ENCODE measurements around the gene GPC2. TPM values are rescaled to one million over a fixed set of nuclear protein-coding genes. Genes with fewer than 3 reads are reported as not detected.

Gene GPC2
- total RNA-seq, 1 experiment from 2014 or later: 17.9 TPM

- CTCF ChIA-PET: no interaction called here
- BruUV-seq (replicated peaks): no TSS peak
- Histone ChIP-seq H3K4me2 (ENCODE audit: low read length) (no peak overlapping the region), H3K79me2 (ENCODE audit: insufficient read depth, low read length) (no peaks in the 10 kb centered on the region), H3K4me3 (replicated peaks in 1 of 2; ENCODE audit: low read depth in 1 of 2, low read length in 2 of 2) (no peak overlapping the region), H3K9me2 (ENCODE audit: insufficient read depth) (no peaks in the 10 kb centered on the region), H3K27me3 (ENCODE audit: insufficient read depth, low read length) (no peaks in the 10 kb centered on the region), H3K36me3 (ENCODE audit: control insufficient read depth in 1 of 2, insufficient read depth in 2 of 2, low read length in 2 of 2) (no peaks in the 10 kb centered on the region), H3K9me3 (ENCODE audit: control insufficient read depth in 1 of 2, insufficient read depth in 1 of 2, low read depth in 1 of 2, low read length in 2 of 2) (no peaks in the 10 kb centered on the region), H3K9ac (ENCODE audit: low read length) (no peak overlapping the region), H3K4me1 (ENCODE audit: control insufficient read depth in 1 of 2, insufficient read depth in 2 of 2, low read length in 2 of 2) (peaks cover 0 to 6% of the 10 kb centered on the region in 2 experiments; a peak in 1 of 4 replicates), H2AFZ (ENCODE audit: low read depth, low read length, poor library complexity, severe bottlenecking) (no peak overlapping the region), H3K27ac (ENCODE audit: low read depth, low read length) (no peak overlapping the region), H4K20me1 (ENCODE audit: insufficient read depth) (no peaks in the 10 kb centered on the region)
- TF ChIP-seq EZH2 (IDR thresholded peaks at IDR 0.05) (no peak), JUND (IDR thresholded peaks at IDR 0.05) (no peak), CEBPB (IDR thresholded peaks at IDR 0.05; ENCODE audit: low read depth) (no peak), SRF (IDR thresholded peaks at IDR 0.05; ENCODE audit: low read depth) (no peak), YY1 (IDR thresholded peaks at IDR 0.05; ENCODE audit: extremely low read depth, insufficient replicate concordance, low read depth, low read length) (no peak), ZFX (IDR thresholded peaks at IDR 0.05) (no peak), FOSL1 (IDR thresholded peaks at IDR 0.05; ENCODE audit: low read depth) (no peak)
- POLR2A ChIA-PET: no interaction called here
- RAD21 ChIA-PET (ENCODE audit: low non-redundant PET in 1 of 2, low total read pairs in 2 of 2, uncharacterized antibody in 2 of 2, unreplicated experiment in 2 of 2): no interaction called here
- DNase-seq (ENCODE audit: low read depth, low spot score) (no peak), ATAC-seq (no peak)
- intact Hi-C loops (cut with micrococcal nuclease): no loop called here
Measured at GRCh38 chr7:100169147-100169850, 7.9 kb downstream of the GPC2 start.

- H2AFZ ChIP-seq (ENCODE audit: low read depth, low read length, poor library complexity, severe bottlenecking): no peak overlapping the region
- TF ChIP-seq REST (IDR thresholded peaks at IDR 0.05; ENCODE audit: low read depth) (no peak), ZBTB33 (IDR thresholded peaks at IDR 0.05; ENCODE audit: extremely low read depth, insufficient replicate concordance, low read length) (no peak), EZH2phosphoT487 (IDR thresholded peaks at IDR 0.05; ENCODE audit: borderline replicate concordance) (no peak), ZNF274 (IDR thresholded peaks at IDR 0.05; ENCODE audit: low read depth, low read length) (no peak), YY1 (IDR thresholded peaks at IDR 0.05; ENCODE audit: extremely low read depth, insufficient replicate concordance, low read depth, low read length) (no peak), CEBPB (IDR thresholded peaks at IDR 0.05; ENCODE audit: low read depth) (no peak), SIN3A (IDR thresholded peaks at IDR 0.05; ENCODE audit: low read depth) (no peak), TCF7L2 (IDR thresholded peaks at IDR 0.05; ENCODE audit: borderline replicate concordance, extremely low read depth, insufficient read depth, insufficient read length) (no peak), JUND (IDR thresholded peaks at IDR 0.05) (no peak), EZH2 (IDR thresholded peaks at IDR 0.05) (no peak), SP1 (IDR thresholded peaks at IDR 0.05; ENCODE audit: low read depth) (no peak), EGR1 (IDR thresholded peaks at IDR 0.05; ENCODE audit: low read depth) (no peak)
Measured at GRCh38 chr7:100167912-100168323, 9.3 kb downstream of the GPC2 start.

More at GRCh38 chr7:100167912-100168323, 9.3 kb downstream of the GPC2 start:
- DNase-seq (ENCODE audit: low read depth, low spot score) (no peak), ATAC-seq (no peak)
- H3K4me3 ChIP-seq (replicated peaks in 1 of 2; ENCODE audit: low read depth in 1 of 2, low read length in 2 of 2): no peak overlapping the region
- no peak overlapping the region for H3K27ac ChIP-seq (ENCODE audit: low read depth, low read length)
- intact Hi-C loops (cut with micrococcal nuclease): no loop called here
- H3K36me3 ChIP-seq (ENCODE audit: control insufficient read depth in 1 of 2, insufficient read depth in 2 of 2, low read length in 2 of 2): no peaks in the 10 kb centered on the region
- ChIA-PET CTCF (no interaction called here), RAD21 (ENCODE audit: low non-redundant PET in 1 of 2, low total read pairs in 2 of 2, uncharacterized antibody in 2 of 2, unreplicated experiment in 2 of 2) (no interaction called here), POLR2A (no interaction called here)
- no peaks in the 10 kb centered on the region for H3K9me3 ChIP-seq (ENCODE audit: control insufficient read depth in 1 of 2, insufficient read depth in 1 of 2, low read depth in 1 of 2, low read length in 2 of 2)
- no peak overlapping the region for H3K9ac ChIP-seq (ENCODE audit: low read length)
- no peaks in the 10 kb centered on the region for H3K9me2 ChIP-seq (ENCODE audit: insufficient read depth)
- H3K4me1 ChIP-seq (ENCODE audit: control insufficient read depth in 1 of 2, insufficient read depth in 2 of 2, low read length in 2 of 2): peaks cover 10 to 16% of the 10 kb centered on the region in 2 experiments
- H3K27me3 ChIP-seq (ENCODE audit: insufficient read depth, low read length): no peaks in the 10 kb centered on the region
- H4K20me1 ChIP-seq (ENCODE audit: insufficient read depth): no peaks in the 10 kb centered on the region
- BruUV-seq (replicated peaks): no TSS peak
- H3K79me2 ChIP-seq (ENCODE audit: insufficient read depth, low read length): no peaks in the 10 kb centered on the region
- no peak overlapping the region for H3K4me2 ChIP-seq (ENCODE audit: low read length)

Measured in HCT116 (cell line).